ENCODE data around the gene KIF6.

Gene KIF6

GRCh38 chr6:39574991-39575390 lies 150.2 kb downstream of the KIF6 start:
- TF ChIP-seq POLR2A (IDR thresholded peaks at IDR 0.05; ENCODE audit: low read depth, low read length) = no peak
- no peak for DNase-seq (ENCODE audit: insufficient read length, low spot score)
- no peak for FAIRE-seq

GRCh38 chr6:39573541-39573940 lies 151.7 kb downstream of the KIF6 start:
- DNase-seq (ENCODE audit: insufficient read length, low spot score) (no peak), FAIRE-seq (no peak)

GRCh38 chr6:39572661-39573340 lies 152.4 kb downstream of the KIF6 start:
- FAIRE-seq = no peak
- no peak for DNase-seq (ENCODE audit: insufficient read length, low spot score)
- no peak for TF ChIP-seq POLR2A (IDR thresholded peaks at IDR 0.05; ENCODE audit: low read depth, low read length)

More at GRCh38 chr6:39573541-39573940, 151.7 kb downstream of the KIF6 start:
- TF ChIP-seq POLR2A (IDR thresholded peaks at IDR 0.05; ENCODE audit: low read depth, low read length) = no peak

GRCh38 chr6:39568896-39569295 lies 156.3 kb downstream of the KIF6 start:
- no peak for FAIRE-seq
- TF ChIP-seq POLR2A (IDR thresholded peaks at IDR 0.05; ENCODE audit: low read depth, low read length) = no peak

GRCh38 chr6:39567091-39567490 lies 158.1 kb downstream of the KIF6 start:
- no peak for TF ChIP-seq POLR2A (IDR thresholded peaks at IDR 0.05; ENCODE audit: low read depth, low read length)
- no peak for FAIRE-seq
- no peak for DNase-seq (ENCODE audit: insufficient read length, low spot score)

More at GRCh38 chr6:39568896-39569295, 156.3 kb downstream of the KIF6 start:
- no peak for DNase-seq (ENCODE audit: insufficient read length, low spot score)

- no peak for TF ChIP-seq POLR2A (IDR thresholded peaks at IDR 0.05; ENCODE audit: low read depth, low read length)
- FAIRE-seq (no peak), DNase-seq (ENCODE audit: insufficient read length, low spot score) (no peak)
Observed at GRCh38 chr6:39566456-39566855, 158.8 kb downstream of the KIF6 start.

GRCh38 chr6:39565956-39566355 lies 159.3 kb downstream of the KIF6 start:
- DNase-seq (ENCODE audit: insufficient read length, low spot score) = no peak
- TF ChIP-seq POLR2A (IDR thresholded peaks at IDR 0.05; ENCODE audit: low read depth, low read length) = no peak
- FAIRE-seq = no peak

GRCh38 chr6:39563566-39564311 lies 161.5 kb downstream of the KIF6 start:
- no peak for TF ChIP-seq POLR2A (IDR thresholded peaks at IDR 0.05; ENCODE audit: low read depth, low read length)
- FAIRE-seq = no peak
- DNase-seq (ENCODE audit: insufficient read length, low spot score) = no peak

GRCh38 chr6:39561536-39562266 lies 163.5 kb downstream of the KIF6 start:
- FAIRE-seq (no peak), DNase-seq (ENCODE audit: insufficient read length, low spot score) (no peak)
- TF ChIP-seq POLR2A (IDR thresholded peaks at IDR 0.05; ENCODE audit: low read depth, low read length) = no peak

- no peak for TF ChIP-seq POLR2A (IDR thresholded peaks at IDR 0.05; ENCODE audit: low read depth, low read length)
- FAIRE-seq (no peak), DNase-seq (ENCODE audit: insufficient read length, low spot score) (no peak)
Observed at GRCh38 chr6:39560915-39561314, 164.3 kb downstream of the KIF6 start.

GRCh38 chr6:39558591-39559190 lies 166.5 kb downstream of the KIF6 start:
- FAIRE-seq = no peak
- no peak for DNase-seq (ENCODE audit: insufficient read length, low spot score)
- TF ChIP-seq POLR2A (IDR thresholded peaks at IDR 0.05; ENCODE audit: low read depth, low read length) = no peak

- no peak for TF ChIP-seq POLR2A (IDR thresholded peaks at IDR 0.05; ENCODE audit: low read depth, low read length)
- DNase-seq (ENCODE audit: insufficient read length, low spot score) = no peak
- no peak for FAIRE-seq
Observed at GRCh38 chr6:39558079-39558478, 167.1 kb downstream of the KIF6 start.

GRCh38 chr6:39555136-39555535 lies 170.1 kb downstream of the KIF6 start:
- FAIRE-seq = no peak
- no peak for TF ChIP-seq POLR2A (IDR thresholded peaks at IDR 0.05; ENCODE audit: low read depth, low read length)
- no peak for DNase-seq (ENCODE audit: insufficient read length, low spot score)

Measured in H54 (cell line).